Left lobe of liver (tissue), 2 donors: ENCODE data around the gene SCGB3A1. TPM values are rescaled to one million over a fixed set of nuclear protein-coding genes. Genes with fewer than 3 reads are reported as not detected.
A peak's percentile ranks its signal among the peaks of the same experiment; 100 is the strongest.

ENCODE experiments used
- ATAC-seq: fragments of 200-7000 bp; cut with Tn5 transposase; one replicate; pipeline ENCODE4 v1.9.1; 2020; ENCODE audit warnings: mild to moderate bottlenecking, moderate library complexity
- DNase-seq: peaks from one replicate; pipeline ENCODE4 v3.0.0-alpha.2; 2020; ENCODE audit warnings: low spot score
- total RNA-seq: library from RNA; stranded (reverse); gene quantifications from one replicate; pipeline ENCODE4 v1.2.1, GENCODE V29; 2021
- donor health status: DM: no; HTN: no; CAD: no; lungs with moderate emphysema.
- donor health status: DM: no; HTN: yes; CAD: no.

The SCGB3A1 gene, protein sequence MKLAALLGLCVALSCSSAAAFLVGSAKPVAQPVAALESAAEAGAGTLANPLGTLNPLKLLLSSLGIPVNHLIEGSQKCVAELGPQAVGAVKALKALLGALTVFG
- 0.93 TPM for total RNA-seq

DNA sequence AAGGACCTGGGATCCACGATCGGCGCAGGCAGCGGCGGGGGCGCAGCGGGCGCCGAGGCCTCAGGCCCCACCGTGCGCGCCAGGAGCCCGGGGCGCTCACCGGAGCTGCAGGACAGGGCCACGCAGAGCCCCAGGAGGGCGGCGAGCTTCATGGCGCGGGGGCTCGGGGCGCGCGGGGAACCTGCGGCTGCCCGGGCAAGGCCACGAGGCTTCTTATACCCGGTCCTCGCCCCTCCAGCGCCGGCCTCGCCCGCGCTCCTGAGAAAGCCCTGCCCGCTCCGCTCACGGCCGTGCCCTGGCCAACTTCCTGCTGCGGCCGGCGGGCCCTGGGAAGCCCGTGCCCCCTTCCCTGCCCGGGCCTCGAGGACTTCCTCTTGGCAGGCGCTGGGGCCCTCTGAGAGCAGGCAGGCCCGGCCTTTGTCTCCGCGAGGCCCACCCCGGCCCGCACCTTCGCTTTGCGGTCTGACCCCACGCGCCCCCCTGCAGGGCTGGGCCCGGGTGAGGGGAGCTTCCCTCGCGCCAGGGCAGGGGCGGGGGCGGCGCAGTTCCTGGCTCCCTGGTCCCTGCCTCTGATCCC is at the start of gene SCGB3A1:
Gene SCGB3A1 (minus strand): TSS at position 189 of the 577 bp plus-strand sequence. CDS start 37 bp downstream, at position 152.
- peak; percentile 27 for ATAC-seq
- DNase-seq: no peak

DNA sequence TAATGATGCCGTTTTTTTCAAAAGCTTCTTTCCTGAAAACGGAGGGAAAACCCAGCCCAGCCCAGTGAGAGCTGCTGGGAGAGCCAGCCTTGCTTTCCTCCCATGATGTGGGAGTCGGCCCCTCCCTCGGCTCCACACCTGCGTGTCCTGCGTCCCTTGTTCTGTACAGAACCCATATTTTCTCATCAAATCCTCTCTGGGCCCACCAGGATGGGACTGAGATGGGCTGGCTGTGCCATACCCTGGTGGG is 49.2 kb upstream of the SCGB3A1 start:
- DNase-seq (no peak), ATAC-seq (no peak)

DNA sequence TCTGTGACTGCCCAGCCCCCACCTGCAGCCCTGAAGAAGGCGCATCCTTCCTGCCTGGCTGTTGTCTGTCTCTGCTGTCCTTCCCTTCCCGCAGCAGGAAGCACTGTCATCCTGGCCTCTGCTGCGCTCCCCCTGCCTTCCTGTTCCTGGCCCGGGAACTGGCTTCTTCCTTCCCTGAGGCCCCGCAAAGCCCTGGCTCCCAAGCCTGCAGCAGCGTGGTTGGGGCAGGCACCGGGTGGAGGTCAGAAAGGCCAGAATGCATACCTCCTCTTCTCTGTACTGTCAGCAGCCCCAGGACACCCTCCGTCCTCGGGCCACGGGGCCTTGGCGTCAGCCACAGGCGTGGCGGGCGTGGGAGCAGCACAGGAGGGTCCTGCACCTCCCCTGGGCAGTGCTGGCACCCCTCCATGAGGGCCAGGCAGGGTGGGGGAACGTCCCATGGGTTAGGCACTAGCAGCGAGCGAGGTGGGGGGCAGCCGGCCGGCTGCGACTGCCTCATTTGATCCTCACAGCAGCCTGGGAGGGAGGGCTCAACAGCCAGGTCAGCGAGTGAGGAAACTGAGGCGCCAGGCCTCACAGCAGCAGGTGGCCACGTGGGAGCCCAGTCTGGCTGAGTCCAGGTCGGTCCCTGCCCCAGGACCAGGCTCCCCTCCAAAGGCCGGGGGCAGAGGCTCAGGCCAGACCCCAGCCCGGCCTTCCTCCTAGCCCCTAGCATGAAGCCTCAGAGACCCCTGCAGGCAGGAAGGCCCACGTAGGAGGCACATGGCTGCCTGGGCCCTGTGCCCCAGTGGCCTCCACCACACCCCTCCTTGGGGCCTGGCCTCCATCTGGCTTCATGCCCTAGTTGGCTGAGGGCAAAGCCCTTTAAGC is 48.7 kb upstream of the SCGB3A1 start:
- ATAC-seq (peak; percentile 32), DNase-seq (peak; percentile 42)

GRCh38 chr5:180639287-180639686 is 48.0 kb upstream of the SCGB3A1 start:
- no peak for DNase-seq
- no peak for ATAC-seq

DNA sequence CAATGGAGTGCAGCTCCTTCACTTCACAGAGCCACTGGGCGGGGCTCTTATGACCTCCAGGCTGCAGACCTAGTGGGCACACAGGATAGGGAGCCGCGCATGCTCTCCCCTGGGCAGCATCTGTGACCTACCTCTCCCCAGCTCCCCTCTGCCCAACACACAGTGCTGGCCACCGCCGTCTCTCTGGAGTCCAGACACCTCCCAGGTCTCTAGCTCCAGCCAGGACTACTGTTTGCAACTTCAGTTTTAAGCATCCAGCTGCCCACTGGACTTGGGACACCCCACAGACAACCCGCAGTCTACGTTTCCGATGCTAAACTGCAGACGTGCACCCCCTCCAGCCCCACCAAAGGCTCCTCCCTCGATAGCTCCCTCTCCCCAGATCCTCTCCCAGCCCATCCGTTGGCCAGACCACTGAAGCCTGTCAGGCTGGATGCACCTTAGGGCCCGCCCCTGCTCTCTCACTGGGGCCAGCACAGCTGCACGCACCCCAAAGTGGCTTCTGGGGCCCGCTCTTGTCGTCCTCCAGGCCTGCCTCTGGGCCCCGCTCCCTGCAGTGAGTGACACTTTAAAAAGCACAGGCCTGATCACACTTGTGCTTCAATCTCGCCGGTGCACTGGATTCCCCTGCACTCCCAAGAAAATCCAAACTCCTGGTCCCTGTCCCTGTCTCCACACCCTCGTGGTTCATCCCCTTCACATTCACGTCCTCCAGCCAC is 46.8 kb upstream of the SCGB3A1 start:
- DNase-seq (no peak), ATAC-seq (no peak)

- no peak for DNase-seq
- ATAC-seq: no peak
Observed at GRCh38 chr5:180636403-180637075, 45.2 kb upstream of the SCGB3A1 start.

GRCh38 chr5:180636016-180636402 is 44.7 kb upstream of the SCGB3A1 start:
- ATAC-seq (no peak), DNase-seq (no peak)

DNA sequence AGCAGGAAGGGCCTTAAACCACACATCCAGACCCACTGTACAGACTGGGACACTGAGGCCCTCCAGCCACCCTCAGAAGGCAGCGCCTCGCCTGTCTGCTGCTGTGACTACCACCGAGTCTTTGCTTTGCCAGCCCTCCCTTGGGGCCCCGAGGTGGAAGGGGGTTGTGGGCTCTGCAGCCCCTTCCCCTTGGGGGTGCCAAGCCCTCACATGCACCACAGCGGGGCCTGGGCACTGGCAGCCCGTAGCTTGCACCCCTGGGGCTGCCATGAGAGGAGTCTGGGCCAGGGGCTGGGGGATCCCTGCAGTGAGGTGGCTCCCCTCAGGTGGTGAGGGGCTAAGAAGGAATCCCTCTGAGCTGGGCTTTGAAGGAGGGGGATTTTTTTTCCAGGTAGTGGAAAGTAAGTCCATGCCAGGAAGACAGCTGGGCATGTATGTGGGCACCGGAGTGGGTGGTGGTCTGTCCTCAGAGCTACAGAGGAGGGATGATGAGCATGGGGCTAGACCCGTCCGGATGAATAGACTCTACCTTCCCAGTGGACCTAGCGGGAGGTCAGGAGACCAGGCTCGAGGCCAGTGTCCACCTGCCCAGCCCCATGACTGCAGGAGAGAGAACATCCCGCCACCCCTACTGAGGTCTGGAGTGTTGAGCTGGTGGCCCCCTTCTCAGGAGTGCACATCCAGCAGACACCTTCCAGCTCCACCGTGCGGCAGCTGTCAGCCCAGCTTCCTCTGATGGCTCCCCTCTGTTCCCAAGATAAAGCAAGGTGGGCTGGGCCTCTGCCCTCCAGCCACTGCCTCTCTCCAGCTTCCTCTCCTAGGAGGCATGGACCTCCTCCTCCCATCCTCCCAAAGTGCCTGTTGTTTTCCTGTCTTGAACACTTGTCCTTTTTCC is 42.2 kb upstream of the SCGB3A1 start:
- DNase-seq: no peak
- ATAC-seq: no peak

DNA sequence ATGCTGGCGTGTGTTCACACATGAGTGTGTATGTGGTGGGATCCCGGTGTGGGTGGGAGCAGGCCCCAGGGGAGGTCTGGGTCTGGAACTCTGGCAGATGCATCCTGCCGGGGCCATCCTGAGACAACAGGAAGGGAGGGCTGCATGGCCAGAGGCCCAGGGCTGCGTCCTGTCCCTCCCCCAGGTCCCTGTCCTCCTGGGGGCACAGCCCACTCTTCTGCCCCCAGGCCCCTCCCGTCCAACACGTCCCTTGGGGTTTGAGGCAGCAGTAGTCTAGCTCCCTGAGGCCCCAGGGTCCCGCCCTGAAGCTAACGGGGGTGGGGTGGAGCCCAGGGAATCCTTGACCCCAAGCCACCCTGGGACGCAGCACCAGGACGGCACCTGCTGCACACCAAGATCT is 41.5 kb upstream of the SCGB3A1 start:
- ATAC-seq (peak; percentile 17), DNase-seq (no peak)

DNA sequence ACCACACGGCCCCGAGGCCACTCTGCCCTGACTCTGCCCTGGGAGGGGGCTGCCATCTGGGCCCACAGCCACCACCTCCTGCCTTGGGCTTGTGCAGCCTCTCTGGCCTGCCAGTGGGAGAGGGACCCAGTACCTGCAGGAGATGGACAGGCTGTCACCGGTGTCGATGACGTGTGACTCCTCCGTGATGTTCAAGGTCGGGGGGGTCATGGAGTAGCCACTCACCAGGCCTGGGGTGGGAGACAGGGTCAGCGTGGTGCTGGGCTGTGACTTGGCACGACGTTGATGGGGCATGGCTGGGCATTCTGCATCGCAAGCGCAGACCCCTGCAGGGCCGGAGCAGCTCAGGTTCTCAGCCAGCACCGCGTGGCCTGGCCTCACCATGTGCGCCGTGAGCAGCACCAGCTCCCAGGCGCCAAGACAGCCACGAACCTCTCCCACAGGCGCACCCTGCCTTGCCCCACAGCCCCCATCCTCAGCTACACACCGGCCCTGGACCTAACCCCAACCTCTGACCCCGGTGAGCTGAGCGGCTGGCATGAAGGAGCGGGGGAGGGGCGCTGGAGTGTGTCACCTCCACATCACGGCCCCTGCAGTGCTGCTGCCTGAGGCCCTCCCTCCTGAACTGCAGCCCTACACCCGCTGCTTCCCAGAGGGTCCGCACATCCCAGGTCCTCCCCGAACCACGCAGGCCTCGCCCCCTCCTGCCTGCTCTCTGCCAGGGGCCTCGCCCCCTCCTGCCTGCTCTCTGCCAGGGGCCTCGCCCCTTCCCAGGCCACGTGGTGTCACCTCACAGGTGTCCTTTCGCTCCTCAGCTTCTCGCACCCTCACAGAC is 40.5 kb upstream of the SCGB3A1 start:
- no peak for DNase-seq

GRCh38 chr5:180630426-180630825 is 39.1 kb upstream of the SCGB3A1 start:
- DNase-seq (no peak), ATAC-seq (no peak)

More for the DNA sequence above, 40.5 kb upstream of the SCGB3A1 start:
- ATAC-seq: no peak

DNA sequence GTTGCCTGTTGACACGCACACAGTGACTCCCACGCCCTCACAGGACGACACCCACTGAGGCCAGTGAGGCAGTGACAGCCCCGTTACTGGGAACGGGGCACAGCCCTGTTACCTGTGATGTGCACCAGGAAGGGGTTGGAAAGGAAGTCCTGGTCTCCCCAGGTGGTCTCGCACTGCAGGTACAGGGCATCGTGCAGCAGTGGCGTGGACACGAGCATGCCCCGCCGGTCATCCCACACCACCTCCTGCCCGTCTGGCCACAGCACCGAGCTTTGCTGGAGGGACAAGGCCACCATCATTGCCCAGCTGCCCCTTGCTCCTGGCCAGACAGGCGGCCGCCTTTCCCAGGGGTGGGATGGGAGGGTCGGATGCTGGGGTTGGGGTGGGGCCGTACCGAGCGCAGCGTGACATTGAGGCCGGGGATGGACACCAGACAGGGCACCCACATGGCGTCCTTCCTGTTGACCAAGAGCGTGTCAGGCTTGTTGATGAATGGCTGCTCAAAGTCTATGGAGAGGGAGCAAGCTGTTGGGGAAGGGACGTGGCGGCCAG is 38.6 kb upstream of the SCGB3A1 start:
- DNase-seq: no peak
- ATAC-seq: no peak

GRCh38 chr5:180628827-180629750 is 37.8 kb upstream of the SCGB3A1 start:
- ATAC-seq (no peak), DNase-seq (no peak)

DNA sequence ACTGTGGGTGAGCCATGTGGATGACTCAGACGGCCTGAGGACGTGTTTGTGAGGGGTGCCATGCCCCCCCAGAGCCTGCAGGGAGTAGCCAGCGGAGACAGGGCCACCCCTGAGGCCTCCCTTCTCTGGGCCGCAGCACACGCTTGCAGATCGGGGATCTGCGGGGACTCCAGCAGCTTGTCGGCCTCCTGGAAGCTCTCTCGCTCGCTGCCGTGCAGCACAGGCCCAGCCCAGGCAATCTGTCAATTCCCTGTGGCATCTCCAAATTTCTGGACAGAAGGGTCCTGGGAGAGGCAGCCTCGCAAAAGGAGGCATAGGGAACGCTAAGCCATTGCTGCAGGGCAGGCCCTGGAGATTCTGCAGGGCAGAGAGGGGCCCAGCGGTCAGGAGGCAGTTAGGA is 36.9 kb upstream of the SCGB3A1 start:
- ATAC-seq (no peak), DNase-seq (no peak)

- ATAC-seq (no peak), DNase-seq (no peak)
Observed at GRCh38 chr5:180627386-180628120, 36.3 kb upstream of the SCGB3A1 start.

DNA sequence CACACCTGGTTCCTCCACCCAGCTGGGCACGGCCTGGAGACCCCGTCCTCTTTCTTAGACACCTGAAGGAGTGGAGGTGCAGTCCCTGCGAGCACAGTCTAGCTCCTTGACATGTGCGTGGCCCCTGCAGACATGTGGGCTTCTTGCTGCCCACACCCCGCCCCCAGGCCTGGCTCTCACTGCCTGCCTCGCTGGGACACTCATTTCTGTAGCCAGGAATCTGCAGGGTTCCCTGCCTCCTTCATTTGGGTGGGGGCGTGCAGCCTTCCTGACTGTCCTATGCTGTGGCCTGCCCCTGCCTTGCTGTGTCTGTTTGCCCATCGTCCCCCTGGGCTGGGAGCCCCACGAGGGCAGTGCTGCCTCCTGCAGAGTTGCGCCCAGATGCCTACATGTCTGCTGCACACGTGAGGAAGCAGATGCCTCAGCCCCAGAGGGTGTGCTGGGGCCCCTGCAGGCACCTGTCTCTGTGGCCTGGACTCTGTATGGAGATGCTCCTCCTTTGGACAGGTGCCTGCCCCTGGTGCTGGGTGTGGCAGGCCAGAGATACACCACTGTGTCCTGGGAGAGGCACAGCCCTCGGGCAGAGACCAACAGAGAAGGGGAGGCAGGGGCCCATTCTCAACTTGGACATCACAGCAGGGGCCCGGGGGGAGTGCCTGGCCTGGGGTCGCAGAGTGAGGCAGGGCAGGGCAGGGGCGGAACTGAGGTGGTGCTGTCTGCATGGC is 35.5 kb upstream of the SCGB3A1 start:
- DNase-seq (no peak), ATAC-seq (no peak)
